MCF 10A (cell line): ENCODE data around the gene CSRP1. TPM values are rescaled to one million over a fixed set of nuclear protein-coding genes. Genes with fewer than 3 reads are reported as not detected.
A peak's percentile ranks its signal among the peaks of the same experiment; 100 is the strongest.
"Not testable (repeated sequence)": the region's sequence is repeated elsewhere in the genome, so short reads cannot be mapped to it uniquely, and the experiment has no call there.

Experiments
- BruUV-seq: library from RNA; stranded (reverse); fragments of 400-500 nt; replicated peaks from 2 replicates; lab custom pipeline; 2021; lab: Mats Ljungman, UMichigan
- CTCF ChIA-PET: fragments of 300-600 bp; sonication (Branson Sonifier 250); formaldehyde crosslinking; extraction: SDS; loops from one replicate; lab custom pipeline; 2021; ENCODE audit warnings: antibody characterized with exemption, inconsistent platforms; lab: Yijun Ruan, JAX
- POLR2A ChIA-PET: fragments of 300-600, 350-650 bp; sonication (Branson Sonifier 250); formaldehyde crosslinking; extraction: SDS; loops from one replicate; lab custom pipeline; 2020; ENCODE audit warnings: antibody characterized with exemption, inconsistent platforms; lab: Yijun Ruan, JAX
- DNase-seq: peaks from one replicate; pipeline ENCODE4 v3.0.0-alpha.2; 2018; ENCODE audit not compliant: unreplicated experiment
- H3K27ac Mint-ChIP-seq: one replicate; pipeline ENCODE4 v1.8.0; 2022; ENCODE audit warnings: mild to moderate bottlenecking, low read depth, mixed read lengths; ENCODE audit not compliant: unreplicated experiment
- H3K27me3 Mint-ChIP-seq: one replicate; pipeline ENCODE4 v1.8.0; 2022; ENCODE audit warnings: mixed read lengths; ENCODE audit not compliant: insufficient read depth, unreplicated experiment
- H3K36me3 Mint-ChIP-seq: one replicate; pipeline ENCODE4 v1.8.0; 2022; ENCODE audit warnings: mild to moderate bottlenecking, moderate library complexity, mixed read lengths; ENCODE audit not compliant: insufficient read depth, unreplicated experiment
- H3K4me1 Mint-ChIP-seq: one replicate; pipeline ENCODE4 v1.8.0; 2022; ENCODE audit warnings: mixed read lengths; ENCODE audit not compliant: insufficient read depth, unreplicated experiment
- H3K4me3 Mint-ChIP-seq: one replicate; pipeline ENCODE4 v1.8.0; 2022; ENCODE audit warnings: mild to moderate bottlenecking, moderate library complexity, mixed read lengths; ENCODE audit not compliant: unreplicated experiment
- H3K9me3 Mint-ChIP-seq: one replicate; pipeline ENCODE4 v1.8.0; 2022; ENCODE audit warnings: mixed read lengths; ENCODE audit not compliant: unreplicated experiment
- intact Hi-C: fragments of 100-400 bp; cut with micrococcal nuclease; formaldehyde crosslinking; loops from 2 replicates; pipeline ENCODE4 v1.14.1; 2022
- total RNA-seq: library from RNA; stranded (reverse); gene quantifications from 2 replicates; pipeline ENCODE4 v1.2.3, GENCODE V29; 2022
- TF ChIP-seq, protein P1 (sequence below): fragments of 200-600 bp; IDR thresholded peaks from one replicate; pipeline ENCODE4 v1.8.0; 2022; ENCODE audit warnings: antibody characterized with exemption, mild to moderate bottlenecking; ENCODE audit not compliant: unreplicated experiment

Gene CSRP1
- total RNA-seq, 1 experiment from 2014 or later, result 358 TPM

DNA sequence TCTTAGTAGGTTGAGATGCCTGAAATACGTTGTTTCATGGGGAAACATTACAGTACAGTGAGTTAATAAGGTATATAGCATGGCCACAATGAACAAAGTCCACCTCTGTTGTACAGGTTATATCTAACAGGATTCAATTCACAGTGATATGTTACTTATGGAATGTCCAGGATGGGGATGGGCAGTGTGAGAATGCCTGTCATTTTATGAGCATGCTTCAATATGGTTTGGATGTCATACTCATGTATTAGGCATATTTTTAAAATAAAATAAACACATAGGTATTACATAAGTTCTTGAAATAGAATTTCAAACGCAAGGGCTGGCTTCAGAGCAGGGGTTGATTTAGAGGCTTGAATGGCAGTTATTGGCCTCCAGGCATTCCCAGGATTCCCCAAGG is 31.8 kb downstream of the CSRP1 start:
- H3K27me3 Mint-ChIP-seq, result no peaks in the 10 kb centered on the region
- H3K9me3 Mint-ChIP-seq, result no peaks in the 10 kb centered on the region
- ChIA-PET POLR2A (interaction anchor here (0.8 to 41.5 kb wide), 5 partner anchors 14 to 164 kb away, joined by 3 to 1388 read pairs (median 6); partner anchors contain the start of genes CSRP1 and PHLDA3), CTCF (interaction anchor here (1.0 to 70.3 kb wide), 4 partner anchors 2 to 168 kb away, joined by 4 to 3816 read pairs (median 1967); partner anchors contain the start of genes CSRP1 and PHLDA3)
- no TSS peak for BruUV-seq
- intact Hi-C loops, result no loop called here
- TF ChIP-seq, protein P1, sequence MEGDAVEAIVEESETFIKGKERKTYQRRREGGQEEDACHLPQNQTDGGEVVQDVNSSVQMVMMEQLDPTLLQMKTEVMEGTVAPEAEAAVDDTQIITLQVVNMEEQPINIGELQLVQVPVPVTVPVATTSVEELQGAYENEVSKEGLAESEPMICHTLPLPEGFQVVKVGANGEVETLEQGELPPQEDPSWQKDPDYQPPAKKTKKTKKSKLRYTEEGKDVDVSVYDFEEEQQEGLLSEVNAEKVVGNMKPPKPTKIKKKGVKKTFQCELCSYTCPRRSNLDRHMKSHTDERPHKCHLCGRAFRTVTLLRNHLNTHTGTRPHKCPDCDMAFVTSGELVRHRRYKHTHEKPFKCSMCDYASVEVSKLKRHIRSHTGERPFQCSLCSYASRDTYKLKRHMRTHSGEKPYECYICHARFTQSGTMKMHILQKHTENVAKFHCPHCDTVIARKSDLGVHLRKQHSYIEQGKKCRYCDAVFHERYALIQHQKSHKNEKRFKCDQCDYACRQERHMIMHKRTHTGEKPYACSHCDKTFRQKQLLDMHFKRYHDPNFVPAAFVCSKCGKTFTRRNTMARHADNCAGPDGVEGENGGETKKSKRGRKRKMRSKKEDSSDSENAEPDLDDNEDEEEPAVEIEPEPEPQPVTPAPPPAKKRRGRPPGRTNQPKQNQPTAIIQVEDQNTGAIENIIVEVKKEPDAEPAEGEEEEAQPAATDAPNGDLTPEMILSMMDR, result no peak
- DNase-seq, result peak; percentile 70
- H3K36me3 Mint-ChIP-seq, result peaks cover 6% of the 10 kb centered on the region
- peaks cover 56% of the 10 kb centered on the region for H3K4me1 Mint-ChIP-seq
- no peak overlapping the region for H3K27ac Mint-ChIP-seq
- no peak overlapping the region for H3K4me3 Mint-ChIP-seq

DNA sequence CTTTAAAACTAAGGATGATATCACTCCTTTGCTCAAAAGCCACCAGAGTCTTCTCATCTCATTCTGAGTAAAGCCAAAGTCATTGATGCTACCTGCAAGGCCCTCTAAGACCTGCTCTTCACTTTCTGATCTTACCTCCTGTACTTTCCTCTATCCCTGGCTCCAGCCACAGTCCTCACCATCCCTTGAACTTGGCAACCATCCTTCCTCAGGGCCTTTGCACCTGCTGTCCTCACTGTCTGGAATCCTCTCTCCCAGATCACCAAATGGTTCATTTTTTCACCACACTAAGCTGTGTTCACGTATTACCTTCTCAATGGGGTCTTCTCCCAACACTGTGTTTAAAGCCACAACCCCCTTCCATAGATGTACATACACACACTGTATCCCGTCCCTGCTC is 33.6 kb downstream of the CSRP1 start:
- intact Hi-C loops, result no loop called here
- POLR2A ChIA-PET, result interaction anchor here (0.7 to 43.8 kb wide), 3 partner anchors 1 to 224 kb away, joined by 3 to 1388 read pairs (median 1388); partner anchors contain the start of gene PHLDA3
- BruUV-seq, result no TSS peak
- Mint-ChIP-seq H3K27me3 (no peaks in the 10 kb centered on the region), H3K9me3 (no peaks in the 10 kb centered on the region), H3K27ac (no peak overlapping the region), H3K4me3 (no peak overlapping the region), H3K36me3 (peaks cover 16% of the 10 kb centered on the region), H3K4me1 (peaks cover 58% of the 10 kb centered on the region)
- TF ChIP-seq, protein P1, result no peak
- CTCF ChIA-PET, result interaction anchor here (0.7 to 70.3 kb wide), 6 partner anchors 9 to 318 kb away, joined by 3 to 3816 read pairs (median 12); partner anchors contain the start of gene CSRP1
- DNase-seq, result no peak

DNA sequence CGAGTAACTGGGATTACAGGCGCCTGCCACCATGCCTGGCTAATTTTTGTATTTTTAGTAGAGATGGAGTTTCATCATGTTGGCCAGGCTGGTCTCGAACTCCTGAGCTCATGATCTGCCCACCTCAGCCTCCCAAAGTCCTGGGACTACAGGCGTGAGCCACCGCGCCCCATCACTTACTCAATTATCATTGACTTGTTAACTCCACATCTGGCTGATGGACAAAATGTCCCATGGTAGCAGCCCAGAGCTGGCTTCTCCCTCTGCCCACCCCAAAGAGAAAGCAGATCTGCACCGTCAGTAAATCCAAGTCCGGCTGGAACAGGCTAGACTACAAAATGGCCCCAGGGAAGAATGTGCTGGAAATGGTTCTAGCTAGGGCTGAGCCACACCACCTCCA is 34.6 kb downstream of the CSRP1 start:
- ChIA-PET POLR2A (interaction anchor here (0.6 to 43.8 kb wide), 5 partner anchors 2 to 862 kb away, joined by 3 to 1388 read pairs (median 5); partner anchors contain the start of gene PHLDA3), CTCF (interaction anchor here (0.7 to 70.3 kb wide), 12 partner anchors 8 to 213 kb away, joined by 3 to 3816 read pairs (median 4); partner anchors contain the start of gene CSRP1)
- H3K27me3 Mint-ChIP-seq, H3K27ac Mint-ChIP-seq, H3K4me3 Mint-ChIP-seq, H3K9me3 Mint-ChIP-seq, DNase-seq, BruUV-seq, intact Hi-C loops: not testable (repeated sequence)
- H3K4me1 Mint-ChIP-seq, result peaks cover 53% of the 10 kb centered on the region
- peaks cover 24% of the 10 kb centered on the region for H3K36me3 Mint-ChIP-seq

DNA sequence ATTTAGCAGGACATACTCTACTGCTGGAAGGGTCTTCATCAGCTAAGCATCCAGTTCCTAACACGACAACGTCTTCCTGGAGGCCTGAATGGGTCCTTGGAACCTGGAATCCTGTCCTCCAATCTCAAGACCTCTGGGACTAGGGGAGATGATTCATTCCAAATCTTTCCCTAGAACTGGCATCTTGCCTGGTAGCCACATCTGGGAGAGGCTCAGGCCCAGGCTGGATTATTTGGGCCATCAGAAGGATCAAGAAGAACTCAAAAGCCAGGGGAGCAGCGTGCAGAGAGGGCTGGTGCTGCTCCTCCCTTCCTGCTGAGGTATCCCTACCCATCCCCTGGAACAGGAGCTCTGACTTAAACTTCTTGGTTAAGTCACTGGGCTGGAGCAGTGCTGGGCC is 35.2 kb downstream of the CSRP1 start:
- Mint-ChIP-seq H3K27me3 (no peaks in the 10 kb centered on the region), H3K36me3 (peaks cover 30% of the 10 kb centered on the region), H3K9me3 (no peaks in the 10 kb centered on the region), H3K4me1 (peaks cover 48% of the 10 kb centered on the region), H3K4me3 (no peak overlapping the region), H3K27ac (peak overlapping the region; percentile 38)
- CTCF ChIA-PET, result interaction anchor here (0.6 to 70.3 kb wide), 10 partner anchors 10 to 213 kb away, joined by 3 to 3816 read pairs (median 4); partner anchors contain the start of gene CSRP1
- POLR2A ChIA-PET, result interaction anchor here (0.6 to 43.8 kb wide), 4 partner anchors 3 to 862 kb away, joined by 3 to 1388 read pairs (median 696); partner anchors contain the start of gene PHLDA3
- DNase-seq, result peak; percentile 98
- intact Hi-C loops, result no loop called here
- BruUV-seq, result no TSS peak
- TF ChIP-seq, protein P1, result no peak
